ENCODE results near the gene AGFG2. TPM values are rescaled to one million over a fixed set of nuclear protein-coding genes. Genes with fewer than 3 reads are reported as not detected.

AGFG2 gene
- total and polyA plus RNA-seq, 2 of the 13 experiments (the other 11 are each of a cell fraction or from before 2014, with no cell fraction given) = 125 to 132 TPM

DNA sequence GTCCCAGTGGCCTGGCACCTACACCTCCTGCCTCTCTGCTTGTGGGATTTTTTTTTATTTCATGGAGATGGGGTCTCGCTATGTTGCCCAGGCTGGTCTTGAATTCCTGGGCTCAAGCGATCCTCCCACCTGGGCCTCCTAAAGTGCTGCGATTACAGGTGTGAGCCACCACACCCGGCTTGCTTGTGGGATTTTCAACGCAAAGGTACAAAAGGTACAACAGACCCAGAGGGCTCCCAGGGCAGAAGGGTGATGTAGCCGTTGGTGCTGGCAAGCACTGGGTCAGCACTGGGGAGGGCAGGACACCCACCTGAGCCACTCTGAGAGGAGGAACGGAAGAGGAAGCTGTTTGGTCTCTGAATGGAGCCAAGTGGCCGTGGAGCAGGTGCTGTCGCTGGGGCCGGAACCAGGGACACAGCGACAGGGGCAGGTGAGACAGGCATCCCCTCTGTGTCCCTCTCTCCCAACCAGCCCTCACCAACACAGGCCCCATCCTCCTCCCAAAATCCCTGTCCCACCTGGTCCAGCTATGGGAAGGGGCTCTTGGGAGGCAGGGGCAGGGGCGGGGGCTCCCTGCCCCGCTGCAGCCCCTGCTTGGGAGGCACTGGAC lies 37.5 kb downstream of the AGFG2 start (continued):
- TF ChIP-seq ZFP36 (IDR thresholded peaks at IDR 0.05; ENCODE audit: borderline replicate concordance, low read depth, low read length, partially characterized antibody) = no peak
- TF ChIP-seq CHCHD3 (CRISPR knock-in tag; IDR thresholded peaks at IDR 0.05) = no peak
- no peak for TF ChIP-seq SMAD3 (CRISPR knock-in tag; IDR thresholded peaks at IDR 0.05)
- no peak for TF ChIP-seq ZNF367 (CRISPR knock-in tag; IDR thresholded peaks at IDR 0.05; ENCODE audit: borderline replicate concordance)

DNA sequence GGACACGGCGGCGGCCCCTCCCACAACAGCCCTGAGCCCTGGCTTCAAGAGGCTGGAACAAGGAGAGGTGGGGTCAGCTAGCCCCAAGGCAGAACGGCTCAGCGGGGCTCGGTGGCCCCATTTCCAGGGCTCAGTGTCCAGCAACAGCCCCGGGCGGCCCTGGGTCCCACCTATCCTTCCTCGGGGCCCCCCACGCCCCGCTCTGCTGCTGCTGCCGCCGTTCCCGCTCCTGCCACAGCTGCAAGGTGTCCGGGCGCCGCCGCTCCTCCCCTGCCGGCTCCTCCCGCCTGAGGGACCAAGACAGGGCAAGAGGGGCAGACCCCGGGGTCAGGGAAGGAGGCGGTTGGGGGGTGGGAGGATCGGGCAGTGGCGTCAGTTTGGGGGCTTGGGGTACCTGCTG lies 38.1 kb downstream of the AGFG2 start:
- Histone ChIP-seq H3K4me3 (replicated peaks in 1 of 3; ENCODE audit: insufficient read depth in 1 of 3, low read depth in 2 of 3, low read length in 3 of 3) (no peak overlapping the region), H3K27ac (ENCODE audit: extremely low read length, insufficient read depth, low read length) (no peak overlapping the region), H3K27me3 (ENCODE audit: control insufficient read depth in 1 of 2, insufficient read depth in 2 of 2, low read length in 2 of 2) (no peaks in the 10 kb centered on the region), H3K9ac (ENCODE audit: insufficient read depth, low read depth, low read length) (no peak overlapping the region), H3K4me1 (ENCODE audit: insufficient read depth, low read length) (peaks cover 12% of the 10 kb centered on the region), H3K4me2 (ENCODE audit: low read depth, low read length) (no peak overlapping the region), H3K79me2 (ENCODE audit: insufficient read depth, low read length) (no peaks in the 10 kb centered on the region), H3K36me3 (replicated peaks in 1 of 2; ENCODE audit: control insufficient read depth in 1 of 2, insufficient read depth in 2 of 2, low read length in 2 of 2) (peaks cover 13 to 32% of the 10 kb centered on the region in 2 experiments; a peak in 4 of 5 replicates), H4K20me1 (ENCODE audit: insufficient read depth, low read length) (no peaks in the 10 kb centered on the region), H3K9me3 (ENCODE audit: low read length) (no peaks in the 10 kb centered on the region), H2AFZ (ENCODE audit: low read length) (no peak overlapping the region)
- intact Hi-C loops (cut with micrococcal nuclease; ENCODE audit: unreplicated experiment) = no loop called here
- over 99% methylated on average over 17 of the region's 24 CpGs for WGBS (ENCODE audit: low lambda C conversion rate)
- POLR2A ChIA-PET = interaction anchor here (2.1 kb wide), 1 partner anchor 9 kb away, joined by 6 read pairs; the partner anchor contains the start of genes FBXO24 and LRCH4
- FAIRE-seq (no peak), DNase-seq (ENCODE audit: low spot score) (no peak), ATAC-seq (no peak)
- TF ChIP-seq AGO1 (IDR thresholded peaks at IDR 0.05; ENCODE audit: low read depth, low read length, poor library complexity, severe bottlenecking) = peak; percentile 98
- TF ChIP-seq CERS6 (CRISPR knock-in tag; IDR thresholded peaks at IDR 0.05) = no peak
- TF ChIP-seq, protein P1, sequence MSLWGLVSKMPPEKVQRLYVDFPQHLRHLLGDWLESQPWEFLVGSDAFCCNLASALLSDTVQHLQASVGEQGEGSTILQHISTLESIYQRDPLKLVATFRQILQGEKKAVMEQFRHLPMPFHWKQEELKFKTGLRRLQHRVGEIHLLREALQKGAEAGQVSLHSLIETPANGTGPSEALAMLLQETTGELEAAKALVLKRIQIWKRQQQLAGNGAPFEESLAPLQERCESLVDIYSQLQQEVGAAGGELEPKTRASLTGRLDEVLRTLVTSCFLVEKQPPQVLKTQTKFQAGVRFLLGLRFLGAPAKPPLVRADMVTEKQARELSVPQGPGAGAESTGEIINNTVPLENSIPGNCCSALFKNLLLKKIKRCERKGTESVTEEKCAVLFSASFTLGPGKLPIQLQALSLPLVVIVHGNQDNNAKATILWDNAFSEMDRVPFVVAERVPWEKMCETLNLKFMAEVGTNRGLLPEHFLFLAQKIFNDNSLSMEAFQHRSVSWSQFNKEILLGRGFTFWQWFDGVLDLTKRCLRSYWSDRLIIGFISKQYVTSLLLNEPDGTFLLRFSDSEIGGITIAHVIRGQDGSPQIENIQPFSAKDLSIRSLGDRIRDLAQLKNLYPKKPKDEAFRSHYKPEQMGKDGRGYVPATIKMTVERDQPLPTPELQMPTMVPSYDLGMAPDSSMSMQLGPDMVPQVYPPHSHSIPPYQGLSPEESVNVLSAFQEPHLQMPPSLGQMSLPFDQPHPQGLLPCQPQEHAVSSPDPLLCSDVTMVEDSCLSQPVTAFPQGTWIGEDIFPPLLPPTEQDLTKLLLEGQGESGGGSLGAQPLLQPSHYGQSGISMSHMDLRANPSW (CRISPR knock-in tag; IDR thresholded peaks at IDR 0.05; ENCODE audit: borderline replicate concordance) = no peak
- TF ChIP-seq MED1 (CRISPR knock-in tag; IDR thresholded peaks at IDR 0.05) = no peak
- peak; percentile 31 for TF ChIP-seq HNRNPK (IDR thresholded peaks at IDR 0.05; ENCODE audit: low read depth, low read length, poor library complexity, severe bottlenecking)
- TF ChIP-seq MYNN (CRISPR knock-in tag; IDR thresholded peaks at IDR 0.05; ENCODE audit: low read depth) = no peak
- peak; percentile 80 for TF ChIP-seq AGO2 (optimal IDR thresholded peaks at IDR 0.05; ENCODE audit: low read depth, low read length)
- 0 out of 2 replicates have a peak, but pooled peaks have one; percentile 23 for TF ChIP-seq RBFOX2 (IDR thresholded peaks at IDR 0.05; ENCODE audit: low read depth, low read length)
- TF ChIP-seq ZSCAN31 (CRISPR knock-in tag; IDR thresholded peaks at IDR 0.05; ENCODE audit: low read depth) = no peak
- CTCF ChIA-PET (ENCODE audit: low intra/inter-chr PET ratio, low total read pairs) = no interaction called here
- in situ Hi-C loops (cut with HindIII; ENCODE audit: extremely low pct_ligation_motif_present, low pct_unique_long_range_greater_than_20kb) = no loop called here
- no TSS peak for BruUV-seq (replicated peaks)
